Stimulated activated CD4-positive, alpha-beta T cell treated with anti-CD3 and anti-CD28 coated beads, Interleukin-15, amount 100 ng/mL, for 48 hours (primary cell): ENCODE measurements around the gene MTERF2.
A peak's percentile ranks its signal among the peaks of the same experiment; 100 is the strongest.
"Not testable (repeated sequence)": the region's sequence is repeated elsewhere in the genome, so short reads cannot be mapped to it uniquely, and the experiment has no call there.

ENCODE experiments used
- DNase-seq, 2 donors: peaks; one replicate each; pipeline ENCODE4 v3.0.0-alpha.2; 2020; ENCODE audit warnings: low read depth in 2 of 2

Gene MTERF2

GRCh38 chr12:106986625-106987389 lies at the start of gene MTERF2:
Gene MTERF2 (minus strand): TSS chr12:106987146. CDS start chr12:106978714, 8,432 bp downstream.
- peak; percentile 57 to 70 for DNase-seq

GRCh38 chr12:107035733-107036132 lies 48.8 kb upstream of the MTERF2 start:
- no peak for DNase-seq

GRCh38 chr12:107033758-107034739 lies 47.1 kb upstream of the MTERF2 start:
- no peak for DNase-seq

GRCh38 chr12:107032266-107032665 lies 45.3 kb upstream of the MTERF2 start:
- DNase-seq = no peak

GRCh38 chr12:107031061-107031460 lies 44.1 kb upstream of the MTERF2 start:
- no peak for DNase-seq

- no peak for DNase-seq
Observed at GRCh38 chr12:107029081-107029480, 42.1 kb upstream of the MTERF2 start.

- no peak for DNase-seq
Observed at GRCh38 chr12:107027636-107028053, 40.7 kb upstream of the MTERF2 start.

- no peak for DNase-seq
Observed at GRCh38 chr12:107026806-107027635, 40.1 kb upstream of the MTERF2 start.

- not testable (repeated sequence) for DNase-seq
Observed at GRCh38 chr12:107026356-107026755, 39.4 kb upstream of the MTERF2 start.

GRCh38 chr12:107025671-107026070 lies 38.7 kb upstream of the MTERF2 start:
- DNase-seq = no peak

GRCh38 chr12:107019546-107019945 lies 32.6 kb upstream of the MTERF2 start:
- no peak for DNase-seq

GRCh38 chr12:107017042-107017441 lies 30.1 kb upstream of the MTERF2 start:
- no peak for DNase-seq

GRCh38 chr12:107014055-107014454 lies 27.1 kb upstream of the MTERF2 start:
- no peak for DNase-seq

- DNase-seq = no peak
Observed at GRCh38 chr12:107012736-107013425, 25.9 kb upstream of the MTERF2 start.

- DNase-seq = no peak
Observed at GRCh38 chr12:107011519-107011918, 24.6 kb upstream of the MTERF2 start.

- no peak for DNase-seq
Observed at GRCh38 chr12:107007411-107007810, 20.5 kb upstream of the MTERF2 start.

GRCh38 chr12:107002665-107003064 lies 15.7 kb upstream of the MTERF2 start:
- DNase-seq = not testable (repeated sequence)

GRCh38 chr12:106999446-106999845 lies 12.5 kb upstream of the MTERF2 start:
- no peak for DNase-seq

GRCh38 chr12:106997916-106998315 lies 11.0 kb upstream of the MTERF2 start:
- DNase-seq = no peak

- DNase-seq = not testable (repeated sequence)
Observed at GRCh38 chr12:106996102-106996501, 9.2 kb upstream of the MTERF2 start.
